LNCaP clone FGC (cell line): ENCODE data around the gene BMP6.

Source experiments
- DNase-seq: peaks from one replicate; pipeline ENCODE4 v3.0.0-alpha.2; 2011; ENCODE audit warnings: low read depth
- H3K4me3 ChIP-seq: 2 replicates; pipeline ENCODE4 v1.5.1; 2011; ENCODE audit warnings: mild to moderate bottlenecking, low read depth, low read length, control low read depth
- CTCF ChIP-seq: IDR thresholded peaks from 2 replicates; pipeline ENCODE4 v1.5.1; 2012; ENCODE audit warnings: mild to moderate bottlenecking; ENCODE audit not compliant: control insufficient read depth, insufficient read depth; ENCODE audit errors: extremely low read depth

Gene BMP6

GRCh38 chr6:7832904-7833750, 107.2 kb downstream of the BMP6 start:
- no peak for DNase-seq
- H3K4me3 ChIP-seq: no peak overlapping the region
- TF ChIP-seq CTCF: no peak

GRCh38 chr6:7833751-7834070, 107.8 kb downstream of the BMP6 start:
- TF ChIP-seq CTCF: no peak
- no peak for DNase-seq
- H3K4me3 ChIP-seq: no peak overlapping the region

GRCh38 chr6:7836371-7837026, 110.6 kb downstream of the BMP6 start:
- no peak for DNase-seq
- TF ChIP-seq CTCF: no peak
- H3K4me3 ChIP-seq: no peak overlapping the region

- no peak for TF ChIP-seq CTCF
- no peak overlapping the region for H3K4me3 ChIP-seq
- no peak for DNase-seq
Observed at GRCh38 chr6:7841781-7842468, 116.0 kb downstream of the BMP6 start.

- no peak for TF ChIP-seq CTCF
- DNase-seq: peak; percentile 31
Observed at GRCh38 chr6:7846966-7847818, 121.3 kb downstream of the BMP6 start.

GRCh38 chr6:7848229-7848628, 122.3 kb downstream of the BMP6 start:
- H3K4me3 ChIP-seq: no peak overlapping the region
- DNase-seq: no peak
- TF ChIP-seq CTCF: no peak

More at GRCh38 chr6:7846966-7847818, 121.3 kb downstream of the BMP6 start:
- H3K4me3 ChIP-seq: no peak overlapping the region
